Stimulated activated CD8-positive, alpha-beta memory T cell treated with anti-CD3 and anti-CD28 coated beads, Interleukin-7, amount 100 ng/mL, for 24 hours (primary cell): ENCODE measurements around the gene AKIP1.

Experiments
- DNase-seq: peaks from one replicate; pipeline ENCODE4 v3.0.0-alpha.2; 2020; ENCODE audit warnings: low read depth

The AKIP1 gene

GRCh38 chr11:8961401-8961800 lies 50.4 kb downstream of the AKIP1 start:
- no peak for DNase-seq

- no peak for DNase-seq
These were observed 51.9 kb downstream of the AKIP1 start for GRCh38 chr11:8962841-8963240.

- peak; percentile 50 for DNase-seq
These were observed 52.8 kb downstream of the AKIP1 start for GRCh38 chr11:8963569-8964323.

DNA sequence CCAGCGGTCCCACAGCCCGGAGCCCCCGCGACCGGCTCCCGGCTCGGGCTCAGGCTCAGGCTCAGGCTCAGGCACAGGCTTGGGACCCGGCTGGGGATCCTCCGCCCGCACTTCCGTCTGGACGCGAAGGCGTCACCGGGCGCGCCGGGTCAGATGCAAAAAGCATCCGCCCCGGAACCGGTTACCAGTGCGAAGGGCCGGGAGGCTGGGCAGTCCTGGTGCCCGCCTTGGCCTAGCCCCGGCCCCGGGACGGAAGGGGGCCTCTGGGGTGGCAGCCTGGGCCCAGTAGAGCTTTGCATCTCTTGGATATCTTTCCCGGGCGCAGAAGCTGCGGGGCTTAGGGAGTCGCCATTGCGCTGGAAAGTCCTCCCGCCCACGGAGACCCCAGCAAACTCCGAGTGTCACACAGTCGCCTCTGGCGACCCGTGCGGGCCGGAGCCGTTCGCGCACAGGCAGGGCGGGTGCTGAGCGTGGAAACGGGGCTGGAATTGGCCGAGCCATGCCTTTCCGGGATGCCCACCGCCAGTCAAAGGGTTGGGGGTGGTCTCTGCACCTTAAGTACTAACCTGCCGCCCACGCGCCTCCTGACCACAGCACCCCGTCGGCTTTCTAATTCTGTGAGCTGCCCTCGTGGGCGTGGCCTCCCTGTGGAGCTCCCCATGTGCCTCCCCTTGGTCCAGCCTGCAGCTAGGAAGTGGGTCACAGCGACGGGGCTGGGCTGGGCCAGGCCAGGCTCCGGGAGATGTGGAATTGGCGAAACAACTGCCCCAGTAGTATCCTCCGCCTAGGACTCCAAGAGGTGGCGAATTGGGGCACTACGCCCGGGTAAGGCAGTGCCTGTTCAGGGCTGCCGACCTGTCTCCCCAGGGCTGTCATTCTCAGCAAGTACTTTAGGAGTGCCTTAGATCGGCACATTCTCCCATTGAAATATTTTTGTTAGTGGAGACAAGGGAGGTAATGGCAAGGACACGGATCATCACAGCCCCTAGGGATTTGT lies 53.6 kb downstream of the AKIP1 start, which contains the start of gene TMEM9B:
TSS of gene TMEM9B (minus strand) at position 119 of the 997 bp plus-strand sequence. CDS start 129 bp downstream, outside the sequence.
- DNase-seq: peak; percentile 63

DNA sequence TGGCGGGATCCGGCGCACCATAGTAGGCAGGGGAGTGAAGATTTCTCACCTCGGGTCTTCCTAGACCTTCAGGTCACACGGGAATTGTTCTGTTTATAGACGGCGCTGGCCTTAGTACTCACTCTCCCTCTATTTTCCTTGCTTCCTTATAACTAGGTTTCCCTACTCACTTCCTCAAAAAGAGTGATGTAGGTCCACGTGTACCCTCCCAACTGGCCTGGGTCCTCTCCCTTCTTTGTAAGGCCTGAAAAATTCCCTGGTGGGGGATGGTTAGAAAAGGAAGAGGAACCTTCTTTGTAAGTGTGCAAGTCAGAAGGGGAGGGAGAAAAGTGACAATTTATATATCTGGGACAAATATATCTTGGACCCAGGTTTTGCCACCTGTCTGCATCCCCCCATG lies 56.2 kb downstream of the AKIP1 start:
- no peak for DNase-seq
